ENCODE data around the gene RASSF3.

Gene RASSF3

GRCh38 chr12:64691795-64692583, 81.7 kb downstream of the RASSF3 start:
- TF ChIP-seq TEAD4 (IDR thresholded peaks at IDR 0.05): no peak
- no peak for TF ChIP-seq CEBPB (IDR thresholded peaks at IDR 0.05)
- TF ChIP-seq FOXM1 (IDR thresholded peaks at IDR 0.05; ENCODE audit: borderline replicate concordance, low read depth): peak; percentile 12; the same call in 1 of the 2 replicates
- no peak for TF ChIP-seq USF1 (IDR thresholded peaks at IDR 0.05)
- no peak for TF ChIP-seq NFIC (IDR thresholded peaks at IDR 0.05)

GRCh38 chr12:64694130-64695040, 84.1 kb downstream of the RASSF3 start:
- TF ChIP-seq CEBPB (IDR thresholded peaks at IDR 0.05) (no peak), NFIC (IDR thresholded peaks at IDR 0.05) (no peak), TAF1 (IDR thresholded peaks at IDR 0.05; ENCODE audit: low read depth) (no peak)

- no peak for TF ChIP-seq FOXM1 (IDR thresholded peaks at IDR 0.05; ENCODE audit: borderline replicate concordance, low read depth)
- no peak for TF ChIP-seq USF1 (IDR thresholded peaks at IDR 0.05)
- TF ChIP-seq REST (IDR thresholded peaks at IDR 0.05; ENCODE audit: low read depth): no peak
- TF ChIP-seq NFIC (IDR thresholded peaks at IDR 0.05): no peak
- TF ChIP-seq ZBTB7A (IDR thresholded peaks at IDR 0.05; ENCODE audit: low read depth): no peak
- no peak for TF ChIP-seq EP300 (IDR thresholded peaks at IDR 0.05; ENCODE audit: borderline replicate concordance)
- TF ChIP-seq RAD21 (IDR thresholded peaks at IDR 0.05; ENCODE audit: low read depth): no peak
- TF ChIP-seq TCF12 (IDR thresholded peaks at IDR 0.05; ENCODE audit: low read depth): no peak
- TF ChIP-seq EGR1 (IDR thresholded peaks at IDR 0.05): no peak
- no peak for TF ChIP-seq MAX (IDR thresholded peaks at IDR 0.05)
These were observed 85.3 kb downstream of the RASSF3 start for GRCh38 chr12:64695550-64695949.

- peak; percentile 58 for TF ChIP-seq RAD21 (IDR thresholded peaks at IDR 0.05; ENCODE audit: low read depth)
- TF ChIP-seq NFIC (IDR thresholded peaks at IDR 0.05): no peak
- no peak for TF ChIP-seq TAF1 (IDR thresholded peaks at IDR 0.05; ENCODE audit: low read depth)
These were observed 85.9 kb downstream of the RASSF3 start for GRCh38 chr12:64696080-64696741.

GRCh38 chr12:64699504-64700115, 89.3 kb downstream of the RASSF3 start:
- TF ChIP-seq EGR1 (IDR thresholded peaks at IDR 0.05) (no peak), EP300 (IDR thresholded peaks at IDR 0.05; ENCODE audit: borderline replicate concordance) (no peak), YY1 (IDR thresholded peaks at IDR 0.05; ENCODE audit: low read depth) (no peak), CREB1 (IDR thresholded peaks at IDR 0.05; ENCODE audit: low read depth) (no peak), USF1 (IDR thresholded peaks at IDR 0.05) (no peak), NFIC (IDR thresholded peaks at IDR 0.05) (no peak), TEAD4 (IDR thresholded peaks at IDR 0.05) (no peak), FOXM1 (IDR thresholded peaks at IDR 0.05; ENCODE audit: borderline replicate concordance, low read depth) (no peak), TAF1 (IDR thresholded peaks at IDR 0.05; ENCODE audit: low read depth) (no peak), ZBTB7A (IDR thresholded peaks at IDR 0.05; ENCODE audit: low read depth) (no peak), RAD21 (IDR thresholded peaks at IDR 0.05; ENCODE audit: low read depth) (no peak), CEBPB (IDR thresholded peaks at IDR 0.05) (no peak), TCF12 (IDR thresholded peaks at IDR 0.05; ENCODE audit: low read depth) (no peak), MAX (IDR thresholded peaks at IDR 0.05) (no peak), REST (IDR thresholded peaks at IDR 0.05; ENCODE audit: low read depth) (no peak)

All from Ishikawa (cell line).